ENCODE data around the gene NODAL. TPM values are rescaled to one million over a fixed set of nuclear protein-coding genes. Genes with fewer than 3 reads are reported as not detected.

Gene NODAL
- total RNA-seq, 1 donor from 2014 or later: not detected

DNA sequence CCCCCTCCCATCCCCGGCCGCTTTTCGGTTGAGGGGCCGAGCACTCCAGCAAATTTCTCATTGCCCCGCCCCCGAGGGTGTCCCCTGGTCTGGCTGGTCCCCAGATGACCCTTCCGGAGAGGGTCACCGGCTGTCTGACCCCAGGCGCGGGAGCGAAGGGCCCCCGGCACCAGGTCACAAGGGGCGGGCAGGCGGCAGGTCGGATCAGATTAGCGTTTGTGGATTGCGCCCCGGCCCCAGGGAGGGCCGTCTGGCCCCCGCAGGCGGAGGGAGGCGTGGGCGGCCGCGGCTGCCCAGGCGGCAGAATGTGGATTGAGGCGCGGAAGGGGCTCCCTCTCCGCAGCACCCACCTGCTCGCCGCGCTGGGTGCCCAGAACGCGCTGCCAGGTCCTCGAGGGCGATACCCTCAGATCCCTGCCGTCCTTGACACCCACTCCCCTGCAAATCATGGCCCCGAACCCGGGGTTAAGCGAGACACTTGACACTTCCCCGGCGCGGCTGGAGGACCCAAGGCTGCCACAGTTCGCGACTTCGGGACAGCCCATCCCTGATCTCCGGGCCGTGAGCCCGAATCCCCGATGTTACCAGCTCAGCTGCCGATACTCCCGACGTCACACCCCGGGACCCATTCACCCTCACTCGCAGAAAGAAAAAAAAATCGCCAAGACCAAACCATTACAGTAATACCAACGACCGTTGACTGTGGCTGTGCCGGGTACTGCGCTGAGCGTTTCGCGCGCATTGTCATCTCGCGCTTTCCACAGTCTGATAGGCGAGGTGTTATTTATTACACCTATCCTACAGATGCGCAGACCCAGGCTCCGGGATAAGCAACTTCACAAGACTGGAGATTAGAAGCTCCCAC lies 953 bp downstream of the NODAL start:
- peak; percentile 37 for ATAC-seq (ENCODE audit: low read depth)
- Mint-ChIP-seq H3K4me1 (peaks cover 12% of the 10 kb centered on the region), H3K27ac (no peak overlapping the region), H3K4me3 (peak overlapping the region; percentile 49), H3K9me3 (no peaks in the 10 kb centered on the region), H3K36me3 (ENCODE audit: low read depth) (peaks cover 1% of the 10 kb centered on the region), H3K27me3 (peaks cover 38% of the 10 kb centered on the region)
- POLR2A ChIA-PET: no interaction called here
- TF ChIP-seq, protein P1, sequence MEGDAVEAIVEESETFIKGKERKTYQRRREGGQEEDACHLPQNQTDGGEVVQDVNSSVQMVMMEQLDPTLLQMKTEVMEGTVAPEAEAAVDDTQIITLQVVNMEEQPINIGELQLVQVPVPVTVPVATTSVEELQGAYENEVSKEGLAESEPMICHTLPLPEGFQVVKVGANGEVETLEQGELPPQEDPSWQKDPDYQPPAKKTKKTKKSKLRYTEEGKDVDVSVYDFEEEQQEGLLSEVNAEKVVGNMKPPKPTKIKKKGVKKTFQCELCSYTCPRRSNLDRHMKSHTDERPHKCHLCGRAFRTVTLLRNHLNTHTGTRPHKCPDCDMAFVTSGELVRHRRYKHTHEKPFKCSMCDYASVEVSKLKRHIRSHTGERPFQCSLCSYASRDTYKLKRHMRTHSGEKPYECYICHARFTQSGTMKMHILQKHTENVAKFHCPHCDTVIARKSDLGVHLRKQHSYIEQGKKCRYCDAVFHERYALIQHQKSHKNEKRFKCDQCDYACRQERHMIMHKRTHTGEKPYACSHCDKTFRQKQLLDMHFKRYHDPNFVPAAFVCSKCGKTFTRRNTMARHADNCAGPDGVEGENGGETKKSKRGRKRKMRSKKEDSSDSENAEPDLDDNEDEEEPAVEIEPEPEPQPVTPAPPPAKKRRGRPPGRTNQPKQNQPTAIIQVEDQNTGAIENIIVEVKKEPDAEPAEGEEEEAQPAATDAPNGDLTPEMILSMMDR (IDR thresholded peaks at IDR 0.05): no peak
- CTCF ChIA-PET: no interaction called here
- no peak for DNase-seq
- intact Hi-C loops (cut with micrococcal nuclease): no loop called here

DNA sequence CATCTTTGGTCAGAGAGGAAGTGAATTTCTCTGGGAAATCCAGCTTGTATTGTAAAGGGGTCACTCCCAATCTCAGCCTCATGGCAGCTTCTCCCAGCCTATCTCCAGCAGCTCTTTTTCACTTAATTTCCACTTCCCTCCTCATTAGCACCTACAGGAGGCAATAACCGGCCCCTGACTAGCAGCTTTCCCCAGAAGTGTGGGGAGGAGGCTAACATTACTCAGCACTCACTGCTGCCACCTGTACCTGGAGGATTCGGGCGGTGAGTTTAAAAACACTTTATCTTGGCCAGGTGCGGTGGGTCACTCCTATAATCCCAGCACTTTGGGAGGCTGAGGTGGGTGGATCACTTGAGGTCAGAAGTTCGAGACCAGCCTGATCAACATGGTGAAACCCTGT lies 3.8 kb downstream of the NODAL start:
- ATAC-seq (ENCODE audit: low read depth) (no peak), DNase-seq (no peak)
- ChIA-PET CTCF (no interaction called here), POLR2A (no interaction called here)
- peaks cover 30% of the 10 kb centered on the region for H3K27me3 Mint-ChIP-seq
- no peak overlapping the region for H3K27ac Mint-ChIP-seq
- peaks cover 1% of the 10 kb centered on the region for H3K36me3 Mint-ChIP-seq (ENCODE audit: low read depth)
- TF ChIP-seq, protein P1 (IDR thresholded peaks at IDR 0.05): no peak
- intact Hi-C loops (cut with micrococcal nuclease): no loop called here
- H3K4me3 Mint-ChIP-seq: no peak overlapping the region
- peaks cover 22% of the 10 kb centered on the region for H3K4me1 Mint-ChIP-seq
- H3K9me3 Mint-ChIP-seq: no peaks in the 10 kb centered on the region

DNA sequence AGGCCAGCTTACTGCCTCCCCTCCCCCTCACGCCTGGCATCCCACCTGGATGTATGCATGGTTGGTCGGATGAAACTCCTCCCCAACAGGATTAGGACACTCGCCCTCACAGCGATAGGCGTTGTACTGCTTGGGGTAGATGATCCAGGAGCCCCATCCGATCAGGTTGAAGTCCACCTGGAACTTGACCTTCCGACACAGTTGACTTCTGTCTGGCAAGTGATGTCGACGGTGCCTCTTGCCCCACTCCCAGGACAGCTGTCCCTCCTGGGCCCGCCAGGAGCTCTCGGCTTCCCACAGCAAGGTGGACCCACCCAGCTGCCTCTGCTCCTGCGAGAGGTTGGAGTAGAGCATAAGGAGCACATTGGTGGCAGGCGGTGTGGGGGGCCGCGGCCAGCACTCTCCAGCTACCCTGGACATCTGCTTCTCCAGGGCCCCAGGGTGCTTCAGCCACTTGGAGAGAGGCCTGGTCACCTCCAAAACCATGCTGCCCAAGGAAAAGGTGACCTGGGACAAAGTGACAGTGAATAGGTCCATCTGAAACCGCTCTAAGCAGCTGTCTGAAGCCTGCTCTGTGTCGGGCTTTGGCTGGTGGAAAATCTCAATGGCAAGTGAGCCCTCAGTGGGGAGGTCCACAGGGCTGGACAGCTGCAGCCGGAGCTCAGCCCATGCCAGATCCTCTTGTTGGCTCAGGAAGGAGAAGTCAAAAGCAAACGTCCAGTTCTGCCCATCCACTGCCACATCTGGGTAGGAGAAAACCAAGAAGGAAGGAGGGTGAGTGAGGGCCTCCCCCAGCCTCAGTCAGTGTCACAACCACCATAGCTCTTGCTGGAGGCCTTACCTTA lies 6.0 kb downstream of the NODAL start:
- peaks cover 21% of the 10 kb centered on the region for H3K4me1 Mint-ChIP-seq
- peaks cover 1% of the 10 kb centered on the region for H3K36me3 Mint-ChIP-seq (ENCODE audit: low read depth)
- peaks cover 14% of the 10 kb centered on the region for H3K27me3 Mint-ChIP-seq
- TF ChIP-seq, protein P1 (IDR thresholded peaks at IDR 0.05): no peak
- POLR2A ChIA-PET: no interaction called here
- H3K27ac Mint-ChIP-seq: no peak overlapping the region
- ATAC-seq (ENCODE audit: low read depth): no peak
- no peaks in the 10 kb centered on the region for H3K9me3 Mint-ChIP-seq
- intact Hi-C loops (cut with micrococcal nuclease): no loop called here
- CTCF ChIA-PET: no interaction called here
- H3K4me3 Mint-ChIP-seq: no peak overlapping the region
- no peak for DNase-seq

DNA sequence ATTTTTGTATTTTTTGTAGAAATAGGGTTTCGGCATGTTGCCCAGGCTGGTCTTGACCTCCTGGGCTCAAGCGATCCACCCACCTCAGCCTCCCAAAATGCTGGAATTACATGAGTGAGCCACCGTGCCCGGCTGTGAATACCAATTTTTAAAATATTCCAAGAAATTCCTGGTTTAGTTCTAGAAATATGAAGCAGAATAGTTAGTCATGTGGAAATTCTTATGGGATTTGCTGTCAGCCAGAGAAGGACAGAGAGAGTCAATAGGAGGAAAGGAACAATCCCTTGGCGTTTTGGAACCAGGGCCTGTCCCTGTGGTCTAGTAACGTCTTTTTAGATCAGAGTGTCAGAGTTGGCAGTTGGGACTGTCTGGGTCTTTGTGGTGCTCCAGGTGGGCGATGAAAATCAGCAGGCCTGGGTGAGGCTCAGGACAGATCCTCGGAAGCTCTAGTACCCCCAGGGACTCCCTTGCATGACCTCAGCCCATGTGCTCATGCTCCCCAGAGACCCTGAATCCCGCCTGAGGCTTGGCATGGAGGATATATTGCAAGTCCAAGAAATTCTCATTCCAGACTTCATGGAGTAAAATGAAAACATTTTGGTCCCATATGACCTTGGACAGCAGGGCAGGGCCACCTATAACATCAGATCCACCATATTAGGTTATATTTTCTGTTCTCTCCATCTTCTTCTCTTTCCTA lies 7.8 kb downstream of the NODAL start:
- peaks cover 11% of the 10 kb centered on the region for H3K36me3 Mint-ChIP-seq (ENCODE audit: low read depth)
- ChIA-PET POLR2A (no interaction called here), CTCF (no interaction called here)
- DNase-seq (no peak), ATAC-seq (ENCODE audit: low read depth) (no peak)
- intact Hi-C loops (cut with micrococcal nuclease): no loop called here
- no peak overlapping the region for H3K27ac Mint-ChIP-seq
- H3K27me3 Mint-ChIP-seq: peaks cover 3% of the 10 kb centered on the region
- H3K4me3 Mint-ChIP-seq: no peak overlapping the region
- TF ChIP-seq, protein P1 (IDR thresholded peaks at IDR 0.05): no peak
- no peaks in the 10 kb centered on the region for H3K9me3 Mint-ChIP-seq
- peaks cover 20% of the 10 kb centered on the region for H3K4me1 Mint-ChIP-seq

All from activated B cell treated with CpG ODN at 0.5 μM for 24 hours (primary cell).